Measurements from ENCODE around the gene RASAL2.
A peak's percentile ranks its signal among the peaks of the same experiment; 100 is the strongest.

Gene RASAL2

GRCh38 chr1:178513278-178513983 is 419.5 kb downstream of the RASAL2 start:
- DNase-seq (ENCODE audit: low spot score): no peak

- no peak for DNase-seq (ENCODE audit: low spot score)
Observed at GRCh38 chr1:178516110-178516509, 422.2 kb downstream of the RASAL2 start.

GRCh38 chr1:178518894-178519293 is 425.0 kb downstream of the RASAL2 start:
- DNase-seq (ENCODE audit: low spot score): no peak

GRCh38 chr1:178520803-178521202 is 426.9 kb downstream of the RASAL2 start:
- DNase-seq (ENCODE audit: low spot score): no peak

DNA sequence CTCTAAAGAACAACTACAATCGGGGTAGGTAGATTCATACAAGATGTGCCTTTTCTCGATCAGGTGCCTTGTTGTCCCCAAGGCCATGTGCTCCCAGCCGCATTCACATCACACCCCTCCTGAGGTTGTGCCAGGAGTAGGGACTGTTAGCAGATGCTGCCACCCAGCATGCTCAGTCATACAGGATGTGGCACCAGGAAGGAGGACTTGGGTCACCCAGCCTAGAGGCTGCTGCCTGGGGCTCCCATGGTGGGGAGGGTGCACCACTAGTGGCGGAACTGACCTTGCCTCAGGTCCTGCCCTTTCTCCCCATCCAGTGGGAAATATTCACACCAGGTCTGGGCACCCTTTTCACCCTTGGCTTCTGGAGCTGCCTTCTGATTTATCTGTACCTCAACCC is 427.3 kb downstream of the RASAL2 start:
- no peak for DNase-seq (ENCODE audit: low spot score)

DNA sequence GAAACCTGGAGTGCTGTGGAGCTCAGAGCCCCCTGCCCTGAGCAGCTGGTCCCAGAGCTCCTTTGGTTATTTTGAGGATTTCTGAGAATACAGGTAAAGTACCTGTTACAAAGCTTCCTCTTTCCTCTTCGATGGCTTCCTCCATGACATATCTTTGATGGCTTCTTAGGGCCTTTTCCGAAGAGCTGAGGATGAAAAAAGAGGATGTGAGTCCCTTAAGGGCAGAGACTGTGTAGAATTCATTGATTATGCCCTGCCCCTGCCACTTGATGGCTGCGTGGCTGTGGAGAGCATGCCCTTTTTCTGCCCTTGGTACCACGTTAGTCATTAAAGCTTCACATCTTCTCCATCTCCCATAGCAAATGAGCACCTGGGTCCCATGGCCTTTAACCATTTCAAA is 433.2 kb downstream of the RASAL2 start:
- no peak for DNase-seq (ENCODE audit: low spot score)

DNA sequence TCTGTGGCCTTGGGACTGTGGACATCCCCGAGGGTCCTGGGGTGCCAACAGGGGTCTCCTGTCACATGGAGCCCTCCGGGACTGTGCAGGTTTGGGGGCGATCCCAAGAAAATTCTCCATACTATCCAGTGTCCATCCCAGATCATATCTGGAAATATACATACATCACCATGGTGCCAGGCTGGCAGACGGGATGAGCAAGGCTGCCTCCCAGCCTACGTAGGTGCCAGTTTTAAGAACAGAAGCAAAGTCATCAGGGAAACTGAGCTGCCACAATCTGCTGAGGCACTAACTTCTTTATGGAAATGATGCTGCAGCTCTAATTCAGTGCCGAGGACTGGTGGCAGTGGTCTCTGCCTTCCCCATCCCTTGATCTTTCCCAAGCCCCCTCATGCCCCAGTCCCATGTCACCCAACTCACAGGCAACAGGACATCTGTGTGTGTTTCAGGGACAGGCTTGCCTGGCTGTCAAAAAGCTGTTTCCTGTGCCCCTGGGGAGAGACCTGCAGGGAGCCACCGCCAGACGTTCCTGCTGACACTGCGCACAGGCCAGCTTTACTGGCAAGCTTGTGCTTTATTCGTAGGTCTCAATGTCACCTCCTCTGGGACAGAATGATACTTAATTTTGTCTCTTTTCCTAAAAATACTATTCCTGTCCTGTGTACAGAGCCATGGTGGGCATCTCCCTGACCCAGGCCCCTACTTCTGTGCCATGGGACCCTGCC is 434.5 kb downstream of the RASAL2 start:
- no peak for DNase-seq (ENCODE audit: low spot score)

DNA sequence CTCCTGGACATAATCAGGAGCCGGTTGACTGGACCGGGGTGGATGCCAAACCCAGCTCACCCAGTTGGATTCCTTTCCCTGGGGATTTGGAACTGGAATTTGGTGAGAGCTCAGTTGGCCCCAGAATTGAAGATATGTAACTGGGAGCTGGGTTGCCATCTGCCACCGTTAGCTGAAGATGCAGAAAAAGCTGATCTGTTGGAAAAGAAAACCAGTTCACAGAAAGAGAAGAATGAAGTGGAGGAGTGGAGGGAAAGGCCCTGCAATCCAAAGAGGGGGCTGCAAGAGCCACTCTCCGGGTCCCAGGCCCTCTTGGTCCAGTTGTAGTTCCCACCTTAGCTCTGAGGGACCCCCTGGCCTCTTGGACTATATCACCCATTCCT is 435.0 kb downstream of the RASAL2 start:
- DNase-seq (ENCODE audit: low spot score): no peak

- peak; percentile 33 for DNase-seq (ENCODE audit: low spot score)
Observed at GRCh38 chr1:178529364-178530036, 435.6 kb downstream of the RASAL2 start.

GRCh38 chr1:178530037-178530402 is 436.1 kb downstream of the RASAL2 start:
- DNase-seq (ENCODE audit: low spot score): no peak

DNA sequence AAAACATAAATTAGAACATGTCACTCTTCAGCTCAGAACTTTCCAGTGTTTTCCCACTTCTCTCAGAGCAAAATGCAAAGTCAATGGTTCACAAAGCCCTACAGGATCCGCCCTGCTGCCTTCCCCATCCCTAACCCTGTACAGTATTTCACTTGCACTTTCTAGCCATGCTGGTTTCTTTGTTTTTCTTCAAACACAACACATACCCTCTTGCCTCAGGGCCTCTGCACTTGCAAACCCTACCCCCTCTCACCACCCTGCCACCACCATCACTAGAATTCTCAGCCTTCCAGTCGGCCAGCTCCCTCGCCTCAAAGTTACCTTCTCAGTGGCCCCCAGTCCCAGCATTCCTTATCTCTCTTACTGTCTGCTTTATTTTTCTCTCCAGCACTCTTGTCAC is 436.6 kb downstream of the RASAL2 start:
- DNase-seq (ENCODE audit: low spot score): no peak

DNA sequence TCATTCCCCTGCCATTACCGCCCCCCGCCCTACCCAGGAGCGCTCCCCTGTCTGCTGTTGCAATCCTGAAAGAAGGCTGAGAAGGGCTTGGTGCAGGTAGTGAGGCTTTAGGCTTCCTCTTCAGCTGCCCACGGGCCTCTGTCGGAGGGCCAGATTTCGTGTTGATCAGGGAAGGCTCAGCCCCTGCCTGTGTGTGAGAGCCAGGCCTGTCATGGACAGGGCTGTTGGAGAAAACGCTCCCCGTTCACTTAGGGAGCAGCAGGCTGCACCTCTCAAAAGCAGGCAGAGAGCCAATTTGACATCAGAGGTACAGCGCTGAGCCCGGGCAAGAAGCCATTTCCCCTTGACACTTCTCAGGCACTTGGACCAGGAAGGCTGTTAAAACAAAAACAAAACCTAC is 438.0 kb downstream of the RASAL2 start:
- DNase-seq (ENCODE audit: low spot score): no peak

DNA sequence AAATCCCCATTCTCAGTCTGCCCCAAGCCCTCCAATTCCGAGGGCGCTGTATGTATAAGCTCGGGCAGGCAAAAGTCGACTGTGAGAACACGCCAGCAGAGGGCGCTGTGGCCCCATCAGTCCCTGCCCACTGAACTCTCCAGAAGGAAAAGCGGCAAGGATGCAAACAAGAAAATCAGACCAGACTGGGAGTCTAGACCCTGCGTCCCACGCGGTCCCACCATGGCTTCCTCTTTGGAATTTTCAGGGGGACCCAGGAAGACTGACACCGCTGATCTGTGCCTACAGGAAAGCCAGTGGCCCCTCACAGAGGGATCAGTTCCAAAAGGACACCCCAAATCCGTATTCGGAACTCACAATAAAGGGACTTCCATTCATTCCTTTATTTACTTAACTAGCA is 438.5 kb downstream of the RASAL2 start:
- peak; percentile 73 for DNase-seq (ENCODE audit: low spot score)

DNA sequence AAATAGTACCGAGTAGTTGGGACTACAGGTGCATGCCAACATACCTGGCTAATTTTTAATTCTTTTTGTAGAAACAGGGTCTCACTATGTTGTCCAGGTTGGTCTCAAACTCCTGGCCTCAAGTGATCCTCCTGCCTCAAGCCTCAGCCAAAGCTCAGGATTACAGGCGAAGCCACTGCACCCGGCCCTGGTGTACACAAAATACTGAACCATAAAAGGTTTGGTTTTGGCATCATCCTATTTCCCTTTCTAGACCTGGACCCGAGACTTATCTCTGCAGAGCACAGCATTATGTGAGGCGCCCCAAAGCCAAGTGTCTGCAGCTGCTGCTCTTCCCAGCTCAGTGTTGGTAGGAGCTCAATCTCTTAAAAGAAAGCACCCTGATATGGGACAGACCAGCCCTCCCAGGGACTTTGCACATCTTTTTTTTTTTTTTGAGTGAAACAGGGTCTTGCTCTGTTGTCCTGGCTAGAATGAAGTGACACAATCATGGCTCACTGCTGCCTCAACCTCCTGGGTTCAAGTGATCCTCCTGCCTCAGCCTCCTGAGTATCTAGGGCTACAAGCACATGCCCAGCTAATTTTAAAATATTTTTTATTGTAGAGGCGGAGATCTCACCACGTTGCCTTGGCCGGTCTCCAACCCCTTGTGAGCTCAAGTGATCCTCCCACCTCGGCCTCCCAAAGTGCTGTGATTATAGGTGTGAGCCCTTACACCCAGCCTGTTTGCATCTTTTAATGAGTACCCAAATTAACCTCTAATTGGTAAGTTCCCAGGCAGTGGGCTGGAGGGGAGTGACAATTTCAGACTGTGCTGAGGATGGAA is 439.4 kb downstream of the RASAL2 start:
- no peak for DNase-seq (ENCODE audit: low spot score)
